Endothelial cell of umbilical vein (primary cell): ENCODE measurements around the gene PADI6.

ENCODE experiments used
- EZH2 ChIP-seq: IDR thresholded peaks from 2 replicates; pipeline ENCODE4 v1.6.1; 2012; ENCODE audit warnings: borderline replicate concordance, low read depth, mild to moderate bottlenecking, moderate library complexity, low read length, inconsistent platforms; ENCODE audit not compliant: severe bottlenecking
- MYC ChIP-seq: IDR thresholded peaks from one replicate; pipeline ENCODE4 v1.6.1; 2011; ENCODE audit warnings: mild to moderate bottlenecking, low read depth, low read length
- POLR2A ChIP-seq: IDR thresholded peaks from 2 replicates; pipeline ENCODE4 v1.6.1; 2012; ENCODE audit warnings: low read depth, mild to moderate bottlenecking, control low read depth, low read length
- POLR2AphosphoS5 ChIP-seq: IDR thresholded peaks from 2 replicates; pipeline ENCODE4 v1.6.1; 2012; ENCODE audit warnings: low read depth, mild to moderate bottlenecking, control low read depth, low read length, moderate library complexity; ENCODE audit not compliant: insufficient read depth
- TF ChIP-seq, protein P1 (sequence below), 2 donors: IDR thresholded peaks; 1 replicate in 1 of 2; 2 replicates in 1 of 2; pipeline ENCODE4 v1.5.1; 2011; ENCODE audit warnings: low read length in 2 of 2, mild to moderate bottlenecking in 2 of 2, moderate library complexity in 2 of 2, control low read depth in 1 of 2, inconsistent platforms in 1 of 2, low read depth in 1 of 2; ENCODE audit not compliant: insufficient read depth in 1 of 2; ENCODE audit errors: extremely low read depth in 1 of 2

DNA sequence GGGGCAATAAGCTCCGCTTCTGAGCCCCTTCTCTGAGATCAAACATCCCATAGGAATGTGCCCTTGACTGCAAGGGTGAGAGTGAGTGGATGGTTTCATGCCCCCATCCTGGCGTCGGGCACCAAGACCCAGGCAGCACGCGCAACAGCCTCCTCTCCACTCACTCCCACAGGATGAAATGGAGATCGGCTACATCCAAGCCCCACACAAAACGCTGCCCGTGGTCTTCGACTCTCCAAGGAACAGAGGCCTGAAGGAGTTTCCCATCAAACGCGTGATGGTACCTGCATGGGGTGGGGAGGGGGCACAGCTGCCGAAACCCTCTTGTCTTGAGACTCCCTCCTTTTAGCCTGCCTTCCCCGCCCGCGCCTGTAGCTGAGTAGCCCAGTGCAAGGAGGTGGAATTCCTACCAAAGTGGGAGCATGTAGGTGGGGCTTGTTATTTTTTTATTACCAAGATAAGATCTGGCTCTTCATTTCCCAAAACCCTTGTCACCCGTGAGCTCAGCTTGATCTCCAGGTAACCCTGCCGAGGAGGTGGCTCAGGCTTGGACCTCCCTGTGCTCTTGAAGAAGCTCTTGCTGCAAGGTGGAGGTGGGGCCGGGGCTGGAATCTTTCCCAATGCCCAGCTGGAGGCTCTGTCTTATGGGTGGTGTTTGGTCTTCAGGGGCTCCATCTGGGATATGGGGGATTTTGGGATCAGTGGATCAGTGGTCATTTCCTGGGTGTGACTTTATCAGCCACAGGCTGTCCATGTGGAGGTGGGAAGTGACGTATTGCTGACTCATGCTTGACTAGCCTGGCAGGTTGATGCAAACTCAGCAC is 24.0 kb upstream of the PADI6 start:
- TF ChIP-seq, protein P1, sequence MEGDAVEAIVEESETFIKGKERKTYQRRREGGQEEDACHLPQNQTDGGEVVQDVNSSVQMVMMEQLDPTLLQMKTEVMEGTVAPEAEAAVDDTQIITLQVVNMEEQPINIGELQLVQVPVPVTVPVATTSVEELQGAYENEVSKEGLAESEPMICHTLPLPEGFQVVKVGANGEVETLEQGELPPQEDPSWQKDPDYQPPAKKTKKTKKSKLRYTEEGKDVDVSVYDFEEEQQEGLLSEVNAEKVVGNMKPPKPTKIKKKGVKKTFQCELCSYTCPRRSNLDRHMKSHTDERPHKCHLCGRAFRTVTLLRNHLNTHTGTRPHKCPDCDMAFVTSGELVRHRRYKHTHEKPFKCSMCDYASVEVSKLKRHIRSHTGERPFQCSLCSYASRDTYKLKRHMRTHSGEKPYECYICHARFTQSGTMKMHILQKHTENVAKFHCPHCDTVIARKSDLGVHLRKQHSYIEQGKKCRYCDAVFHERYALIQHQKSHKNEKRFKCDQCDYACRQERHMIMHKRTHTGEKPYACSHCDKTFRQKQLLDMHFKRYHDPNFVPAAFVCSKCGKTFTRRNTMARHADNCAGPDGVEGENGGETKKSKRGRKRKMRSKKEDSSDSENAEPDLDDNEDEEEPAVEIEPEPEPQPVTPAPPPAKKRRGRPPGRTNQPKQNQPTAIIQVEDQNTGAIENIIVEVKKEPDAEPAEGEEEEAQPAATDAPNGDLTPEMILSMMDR (IDR thresholded peaks at IDR 0.05; ENCODE audit: extremely low read depth in 1 of 2, insufficient read depth in 1 of 2, low read depth in 1 of 2, low read length in 2 of 2), result no peak
- TF ChIP-seq POLR2AphosphoS5, result no peak
- TF ChIP-seq POLR2A, result no peak
- TF ChIP-seq MYC, result no peak
- no peak for TF ChIP-seq EZH2
